OCI-LY7 (cell line): Measurements from ENCODE around the gene RAB31.

ENCODE experiments used
- CTCF ChIP-seq: fragments of 200-600 bp; sonication (generic); conservative IDR thresholded peaks from 2 replicates; pipeline ENCODE4 v1.5.1; 2014; ENCODE audit warnings: mild to moderate bottlenecking, antibody characterized with exemption, low read length, moderate library complexity, mixed read lengths
- EZH2phosphoT487 ChIP-seq: fragments of 200-600 bp; sonication (generic); IDR thresholded peaks from 2 replicates; pipeline ENCODE4 v1.6.1; 2018; ENCODE audit warnings: low read depth, borderline replicate concordance, mild to moderate bottlenecking, mixed run types, antibody characterized with exemption, low read length, moderate library complexity, mixed read lengths

GRCh38 chr18:9835113-9835755 lies 127.1 kb downstream of the RAB31 start:
- TF ChIP-seq CTCF (no peak), EZH2phosphoT487 (no peak)
